Body of pancreas (tissue), 4 donors: ENCODE data around the gene LPAR3.

Experiments used
- POLR2A ChIP-seq, 3 donors: fragments of 450-650 bp; IDR thresholded peaks; one replicate each; pipeline ENCODE4 v1.6.1; 2016; ENCODE audit warnings: antibody characterized with exemption in 3 of 3, mild to moderate bottlenecking in 2 of 3
- TF ChIP-seq, protein P1 (sequence below), 7 experiments: fragments of 450-650 bp in 4 of 7; fragments of 200-600 bp in 3 of 7; sonication (generic) in 3 of 7; IDR thresholded peaks; one replicate each; pipeline ENCODE4 v1.5.1; 2016 to 2019; ENCODE audit warnings: antibody characterized with exemption in 7 of 7

DNA sequence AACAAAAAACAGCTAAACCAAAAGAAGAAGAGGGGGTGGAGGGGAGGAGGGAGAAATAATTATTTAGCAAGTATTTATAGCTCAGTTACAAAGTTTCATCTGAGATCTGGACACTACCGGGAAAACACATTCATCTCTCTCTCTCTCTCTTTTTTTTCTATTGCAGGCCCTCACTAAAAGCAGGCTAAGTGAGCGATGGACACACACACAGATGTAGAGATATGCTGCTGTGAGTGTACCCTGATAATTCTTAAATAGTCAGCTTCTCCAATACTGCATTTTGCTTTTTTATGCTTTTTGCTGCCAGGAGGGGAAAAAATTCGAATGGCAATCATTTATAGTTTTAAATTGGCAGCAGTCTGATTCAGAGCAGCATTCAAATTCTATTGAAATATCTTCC is 65.0 kb downstream of the LPAR3 start:
- TF ChIP-seq, protein P1, sequence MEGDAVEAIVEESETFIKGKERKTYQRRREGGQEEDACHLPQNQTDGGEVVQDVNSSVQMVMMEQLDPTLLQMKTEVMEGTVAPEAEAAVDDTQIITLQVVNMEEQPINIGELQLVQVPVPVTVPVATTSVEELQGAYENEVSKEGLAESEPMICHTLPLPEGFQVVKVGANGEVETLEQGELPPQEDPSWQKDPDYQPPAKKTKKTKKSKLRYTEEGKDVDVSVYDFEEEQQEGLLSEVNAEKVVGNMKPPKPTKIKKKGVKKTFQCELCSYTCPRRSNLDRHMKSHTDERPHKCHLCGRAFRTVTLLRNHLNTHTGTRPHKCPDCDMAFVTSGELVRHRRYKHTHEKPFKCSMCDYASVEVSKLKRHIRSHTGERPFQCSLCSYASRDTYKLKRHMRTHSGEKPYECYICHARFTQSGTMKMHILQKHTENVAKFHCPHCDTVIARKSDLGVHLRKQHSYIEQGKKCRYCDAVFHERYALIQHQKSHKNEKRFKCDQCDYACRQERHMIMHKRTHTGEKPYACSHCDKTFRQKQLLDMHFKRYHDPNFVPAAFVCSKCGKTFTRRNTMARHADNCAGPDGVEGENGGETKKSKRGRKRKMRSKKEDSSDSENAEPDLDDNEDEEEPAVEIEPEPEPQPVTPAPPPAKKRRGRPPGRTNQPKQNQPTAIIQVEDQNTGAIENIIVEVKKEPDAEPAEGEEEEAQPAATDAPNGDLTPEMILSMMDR (IDR thresholded peaks at IDR 0.05), result no peak
- TF ChIP-seq POLR2A (IDR thresholded peaks at IDR 0.05), result no peak
